GM12878 (cell line): Measurements from ENCODE around the gene FAM8A1. TPM values are rescaled to one million over a fixed set of nuclear protein-coding genes. Genes with fewer than 3 reads are reported as not detected.

Source experiments
- ATAC-seq: fragments of 200-7000 bp; cut with Tn5 transposase; 3 replicates; pipeline ENCODE4 v1.9.1; 2020; ENCODE audit warnings: mild to moderate bottlenecking, moderate library complexity
- BruUV-seq: library from RNA; stranded (reverse); fragments of 400-500 nt; replicated peaks from 2 replicates; lab custom pipeline; 2021; lab: Mats Ljungman, UMichigan
- CTCF ChIA-PET: fragments of 300-600 bp; sonication (Branson Sonifier 250); formaldehyde crosslinking; extraction: SDS; loops from one replicate; lab custom pipeline; 2021; ENCODE audit warnings: inconsistent platforms; lab: Yijun Ruan, JAX
- POLR2A ChIA-PET: fragments of 350-600 bp; formaldehyde crosslinking; extraction: SDS; loops from one replicate; lab custom pipeline; 2021; ENCODE audit warnings: inconsistent platforms; lab: Charles Lee
- RAD21 ChIA-PET: fragments of 300-600 bp; sonication (Branson Sonifier 250); formaldehyde crosslinking; loops from one replicate; lab custom pipeline; 2023; ENCODE audit warnings: antibody characterized with exemption; ENCODE audit not compliant: unreplicated experiment; lab: Charles Lee
- SMC1A ChIA-PET: fragments of 300-600 bp; sonication (Branson Sonifier 250); formaldehyde crosslinking; loops from one replicate; lab custom pipeline; 2023; ENCODE audit not compliant: unreplicated experiment, uncharacterized antibody; lab: Charles Lee
- DNase-seq: peaks from one replicate; pipeline ENCODE4 v3.0.0-alpha.2; 2011; ENCODE audit warnings: low read depth, low spot score
- FAIRE-seq: peaks from 3 replicates; lab custom pipeline; 2011; peaks lifted over from hg19 to GRCh38; lab: Jason Lieb, UNC
- H2AFZ ChIP-seq: 2 replicates; pipeline ENCODE4 v1.6.0; 2011; ENCODE audit warnings: low read depth, low read length, control low read depth; ENCODE audit not compliant: control insufficient read depth
- H3K27ac ChIP-seq: 2 replicates; pipeline ENCODE4 v1.5.1; 2011; ENCODE audit warnings: control low read depth; ENCODE audit not compliant: control insufficient read depth, insufficient read depth
- H3K27me3 ChIP-seq, 2 experiments: replicated peaks in 1 of 2; 2 replicates each; pipeline versions ENCODE4 v1.6.0 to v1.6.1; 2011; ENCODE audit warnings: low read length in 1 of 2; ENCODE audit not compliant: control insufficient read depth in 2 of 2, insufficient read depth in 2 of 2
- H3K36me3 ChIP-seq, 2 experiments: 2 replicates each; pipeline ENCODE4 v1.5.1; 2011; ENCODE audit warnings: low read length in 1 of 2; ENCODE audit not compliant: control insufficient read depth in 2 of 2, insufficient read depth in 2 of 2
- H3K4me1 ChIP-seq: 2 replicates; pipeline ENCODE4 v1.6.1; 2011; ENCODE audit warnings: mild to moderate bottlenecking, low read length, moderate library complexity, mixed read lengths; ENCODE audit not compliant: control insufficient read depth, insufficient read depth
- H3K4me2 ChIP-seq: 2 replicates; pipeline ENCODE4 v1.6.0; 2011; ENCODE audit warnings: control low read depth; ENCODE audit not compliant: control insufficient read depth, insufficient read depth
- H3K4me3 ChIP-seq: fragments of 200-600 bp; sonication (generic); 2 replicates; pipeline ENCODE4 v1.5.1; 2016
- H3K79me2 ChIP-seq: 2 replicates; pipeline ENCODE4 v1.6.0; 2011; ENCODE audit warnings: low read length; ENCODE audit not compliant: control insufficient read depth, insufficient read depth
- H3K9ac ChIP-seq: 2 replicates; pipeline ENCODE4 v1.8.0; 2011; ENCODE audit warnings: low read length, control low read depth, mixed read lengths; ENCODE audit not compliant: control insufficient read depth, insufficient read depth
- H3K9me3 ChIP-seq: replicated peaks from 3 replicates; pipeline ENCODE4 v1.5.1; 2011; ENCODE audit warnings: mild to moderate bottlenecking, low read length; ENCODE audit not compliant: control insufficient read depth, insufficient read depth
- H4K20me1 ChIP-seq: 2 replicates; pipeline ENCODE4 v1.6.0; 2011; ENCODE audit not compliant: control insufficient read depth, insufficient read depth
- ATF2 ChIP-seq: IDR thresholded peaks from 2 replicates; pipeline ENCODE4 v1.6.1; 2012; ENCODE audit warnings: low read length, inconsistent platforms
- CBX3 ChIP-seq: fragments of 200-600 bp; sonication (generic); IDR thresholded peaks from 2 replicates; pipeline ENCODE4 v1.6.1; 2016; ENCODE audit warnings: low read depth, borderline replicate concordance
- ETV6 ChIP-seq, 2 experiments: fragments of 450-650 bp in 1 of 2; IDR thresholded peaks in 1 of 2; conservative IDR thresholded peaks in 1 of 2; 2 replicates each; pipeline ENCODE4 v1.6.1; 2014; ENCODE audit warnings: antibody characterized with exemption in 1 of 2, borderline replicate concordance in 1 of 2, low read depth in 1 of 2, mild to moderate bottlenecking in 1 of 2, moderate library complexity in 1 of 2
- HSF1 ChIP-seq: fragments of 150-350 bp; IDR thresholded peaks from 2 replicates; pipeline ENCODE4 v1.6.1; 2014; ENCODE audit warnings: mild to moderate bottlenecking, low read depth, low read length
- IKZF1 ChIP-seq: fragments of 450-650 bp; conservative IDR thresholded peaks from 2 replicates; pipeline ENCODE4 v1.6.1; 2017; ENCODE audit warnings: antibody characterized with exemption, mild to moderate bottlenecking
- PAX5 ChIP-seq: IDR thresholded peaks from 2 replicates; pipeline ENCODE4 v1.6.1; 2011; ENCODE audit warnings: low read depth, low read length, borderline replicate concordance
- REST ChIP-seq: IDR thresholded peaks from 2 replicates; pipeline ENCODE4 v1.6.1; 2012; ENCODE audit warnings: mild to moderate bottlenecking, low read depth, low read length
- RUNX3 ChIP-seq: IDR thresholded peaks from 2 replicates; pipeline ENCODE4 v1.6.1; 2012; ENCODE audit warnings: low read length, inconsistent platforms
- ZNF592 ChIP-seq: fragments of 450-650 bp; IDR thresholded peaks from 2 replicates; pipeline ENCODE4 v1.6.1; 2017; ENCODE audit warnings: mild to moderate bottlenecking, moderate library complexity
- WGBS: methylation state at CpG from one replicate; pipeline ENCODE4 v1.1.6; 2016; ENCODE audit warnings: low lambda C conversion rate; ENCODE audit not compliant: insufficient replicate concordance, insufficient coverage; ENCODE audit errors: missing lambda C conversion rate; 5-methylcytosine and 5-hydroxymethylcytosine counted together
- in situ Hi-C: fragments of 300-500 bp; cut with MboI; formaldehyde crosslinking; loops from 9 replicates; pipeline ENCODE4 v1.14.3; 2018; ENCODE audit warnings: mixed read lengths
- intact Hi-C: fragments of 100-400 bp; cut with micrococcal nuclease; formaldehyde crosslinking; loops from one replicate; pipeline ENCODE4 v1.14.2; 2022; ENCODE audit not compliant: unreplicated experiment
- polyA plus RNA-seq, 11 experiments: library from polyadenylated mRNA; depleted of rRNA in 4 of 11; unstranded in 6 of 11; stranded (reverse) in 5 of 11; fragments of >200 nt; fragmentation: Nextera tagmentation in 4 of 11; fragmentation: Illumina TruSeq in 1 of 11; extraction: Ambion mirVana in 4 of 11; extraction: Trizol in 1 of 11; gene quantifications; 1 replicate in 1 of 11; 2 replicates in 10 of 11; pipeline versions ENCODE4 v1.2.1 to v1.2.3, GENCODE V29; 2011 to 2016; ENCODE audit warnings: inconsistent platforms in 2 of 11, missing spikeins in 2 of 11, low read depth in 1 of 11
- total RNA-seq, 4 experiments: library from RNA; depleted of rRNA in 3 of 4; stranded (reverse); fragments of >200 nt in 3 of 4; fragmentation: Illumina TruSeq in 1 of 4; extraction: Trizol in 1 of 4; gene quantifications; 2 replicates each; pipeline versions ENCODE4 v1.2.1 to v1.2.3, GENCODE V29; 2013 to 2021

Gene FAM8A1
- total and polyA plus RNA-seq, 10 of the 15 experiments (the other 5 are each of a cell fraction or from before 2014, with no cell fraction given), result 1.4 to 7.4 (median 3.6) TPM

GRCh38 chr6:17621003-17621402 is 20.9 kb downstream of the FAM8A1 start (continued):
- no peak for TF ChIP-seq ZNF592
- TF ChIP-seq HSF1, result no peak

GRCh38 chr6:17622144-17622543 is 22.0 kb downstream of the FAM8A1 start:
- in situ Hi-C loops, result no loop called here
- peaks cover 21% of the 10 kb centered on the region for H3K4me1 ChIP-seq
- H3K27me3 ChIP-seq, result no peaks in the 10 kb centered on the region
- peaks cover 2% of the 10 kb centered on the region; the same call in 1 of the 2 replicates for H4K20me1 ChIP-seq
- FAIRE-seq, result no peak
- no peak overlapping the region for H2AFZ ChIP-seq
- peak; percentile 54 for ATAC-seq
- H3K9me3 ChIP-seq, result no peaks in the 10 kb centered on the region
- peaks cover 9 to 22% of the 10 kb centered on the region in 2 experiments for H3K36me3 ChIP-seq
- no peak overlapping the region for H3K9ac ChIP-seq
- TF ChIP-seq RUNX3, result no peak
- TF ChIP-seq IKZF1, result no peak
- no peak for TF ChIP-seq REST
- no peak for TF ChIP-seq CBX3
- no peak for TF ChIP-seq PAX5
- TF ChIP-seq ETV6 (conservative IDR thresholded peaks at IDR 0.05 in 1 of 2, IDR thresholded peaks at IDR 0.05 in 1 of 2; ENCODE audit: borderline replicate concordance in 1 of 2, low read depth in 1 of 2), result no peak
- no peak for TF ChIP-seq ATF2
- TF ChIP-seq, all 136 proteins: peak for 0
- CTCF ChIA-PET, result interaction anchor here (0.8 to 1.2 kb wide), 3 partner anchors 40 to 466 kb away, joined by 3 to 4 read pairs (median 4); no protein-coding TSS in a partner anchor
- SMC1A ChIA-PET, result interaction anchor here (0.6 to 0.9 kb wide), 2 partner anchors 21 to 182 kb away, joined by 3 read pairs; no protein-coding TSS in a partner anchor
- no peak for DNase-seq
- WGBS, result 81% methylated on average over 5 of the region's 5 CpGs
- Histone ChIP-seq H3K4me2 (no peak overlapping the region), H3K4me3 (no peak overlapping the region), H3K79me2 (peaks cover 18% of the 10 kb centered on the region), H3K27ac (peak overlapping the region; percentile 61; the same call in 1 of the 2 replicates)
- intact Hi-C loops, result no loop called here
- TSS peak; percentile 15 for BruUV-seq
- POLR2A ChIA-PET, result no interaction called here
- RAD21 ChIA-PET, result no interaction called here
